AG08395 (cell line): ENCODE data around the gene GPR25.

Source experiments
- DNase-seq: peaks from one replicate; pipeline ENCODE4 v3.0.0; 2012; ENCODE audit warnings: mixed read lengths, low spot score

Gene GPR25

DNA sequence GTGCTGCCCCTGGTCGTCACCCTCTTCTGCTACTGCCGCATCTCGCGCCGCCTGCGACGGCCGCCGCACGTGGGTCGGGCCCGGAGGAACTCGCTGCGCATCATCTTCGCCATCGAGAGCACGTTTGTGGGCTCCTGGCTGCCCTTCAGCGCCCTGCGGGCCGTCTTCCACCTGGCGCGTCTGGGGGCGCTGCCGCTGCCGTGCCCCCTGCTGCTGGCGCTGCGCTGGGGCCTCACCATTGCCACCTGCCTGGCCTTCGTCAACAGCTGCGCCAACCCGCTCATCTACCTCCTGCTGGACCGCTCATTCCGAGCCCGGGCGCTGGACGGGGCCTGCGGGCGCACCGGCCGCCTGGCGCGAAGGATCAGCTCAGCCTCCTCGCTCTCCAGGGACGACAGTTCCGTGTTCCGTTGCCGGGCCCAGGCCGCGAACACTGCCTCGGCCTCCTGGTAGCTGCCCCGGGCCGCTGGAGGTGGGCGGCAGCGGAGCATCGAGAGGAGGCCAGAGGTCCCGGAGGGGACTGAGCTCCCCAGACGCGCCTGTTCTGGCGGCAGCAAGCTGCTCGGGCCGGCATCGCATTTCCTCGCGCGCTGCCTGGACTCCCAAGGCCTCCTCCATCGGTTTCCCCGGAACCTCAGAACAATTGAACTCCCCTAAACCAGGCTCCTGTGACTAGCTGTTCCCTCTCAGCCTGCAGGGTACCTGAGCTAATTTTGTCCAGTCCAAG lies 1.1 kb downstream of the GPR25 start:
- no peak for DNase-seq

DNA sequence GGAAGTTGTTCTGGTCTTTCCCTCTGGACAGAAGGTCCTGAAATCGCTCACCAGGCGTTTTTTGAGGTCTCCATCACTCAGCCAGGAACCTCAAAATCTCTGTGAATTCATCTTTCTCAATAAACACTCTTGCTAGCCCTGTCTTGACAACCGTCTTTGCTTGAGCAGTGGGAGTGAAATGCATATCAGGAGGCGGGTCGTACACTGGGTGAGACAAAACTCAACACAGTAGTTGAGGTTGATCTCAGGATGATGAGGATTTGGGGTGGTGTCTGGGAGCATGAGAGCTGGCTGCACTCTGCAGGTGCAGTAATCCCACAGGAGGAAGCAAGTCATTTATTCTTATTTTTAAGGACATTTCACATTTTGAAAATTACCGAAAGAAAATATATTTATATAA lies 1.9 kb downstream of the GPR25 start:
- DNase-seq, result no peak

DNA sequence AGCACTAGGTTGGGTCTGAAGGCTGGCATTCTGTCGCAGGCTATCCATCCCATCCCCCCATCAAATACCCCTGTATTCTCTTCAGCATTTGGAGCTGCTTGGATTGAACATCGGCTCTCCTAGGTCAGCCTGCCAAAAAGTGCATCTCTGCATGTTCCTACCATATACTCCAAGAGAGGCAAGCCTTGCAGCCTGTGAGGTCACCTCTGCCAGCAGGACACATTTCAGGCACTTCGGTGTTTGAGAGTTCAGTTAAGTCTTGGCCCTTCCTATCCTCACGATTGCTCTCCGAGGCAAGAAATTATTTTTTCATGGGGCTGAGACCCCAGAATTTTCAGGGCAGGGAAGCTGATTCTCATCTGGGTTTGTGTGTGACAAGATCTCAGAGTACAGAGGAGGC lies 2.6 kb downstream of the GPR25 start:
- no peak for DNase-seq

DNA sequence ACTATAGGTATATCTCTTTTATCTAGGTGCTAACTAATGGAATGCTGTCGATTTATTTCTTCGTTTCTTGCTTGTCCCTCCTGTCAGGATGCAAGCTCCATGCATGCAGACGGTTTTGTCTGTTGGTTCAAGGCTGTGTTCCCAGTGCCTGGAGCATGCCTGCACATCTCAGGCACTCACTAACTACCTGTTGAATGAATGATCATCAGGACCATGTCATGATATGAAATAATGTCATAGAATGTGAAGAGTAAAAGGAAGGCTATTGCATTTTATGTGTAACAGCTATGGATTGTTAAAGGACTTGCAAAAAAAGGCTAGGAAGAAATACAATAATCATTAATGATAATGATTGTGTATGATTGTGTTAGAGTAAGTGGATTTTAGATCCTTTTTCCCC lies 4.2 kb downstream of the GPR25 start:
- no peak for DNase-seq

DNA sequence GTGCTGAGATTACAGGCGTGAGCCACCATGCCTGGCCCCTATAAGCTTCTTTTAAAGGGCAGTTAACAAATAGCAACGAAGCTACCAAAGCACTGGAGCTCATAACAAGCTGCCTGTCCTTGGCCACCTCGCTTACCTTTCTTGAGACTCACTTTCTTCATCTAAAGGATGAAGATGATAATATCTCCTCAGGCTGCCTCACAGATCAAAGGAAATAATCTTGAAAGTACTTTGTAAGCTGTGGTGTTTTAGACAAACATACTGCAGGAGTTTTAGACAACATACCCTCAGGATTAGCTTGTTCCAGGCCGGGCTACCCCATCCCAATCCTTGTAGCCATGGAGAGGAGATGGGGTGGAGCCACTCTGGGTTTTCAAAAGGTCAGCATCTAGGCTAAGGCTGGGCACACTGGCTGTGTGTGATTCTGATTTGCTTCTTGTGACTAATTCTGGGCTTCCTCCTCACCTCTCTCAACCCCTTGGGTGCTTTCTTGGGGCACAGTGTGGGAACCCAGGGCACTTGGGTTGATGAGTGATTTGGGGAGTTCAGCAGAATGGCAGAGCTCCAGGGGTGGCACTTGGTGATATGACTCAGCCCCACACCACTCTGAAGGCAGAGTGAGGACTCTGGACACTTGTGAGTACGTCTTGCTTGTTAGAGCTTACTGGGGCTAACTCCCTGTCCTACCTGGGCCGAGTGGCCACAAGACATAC lies 5.2 kb downstream of the GPR25 start:
- DNase-seq, result no peak

DNA sequence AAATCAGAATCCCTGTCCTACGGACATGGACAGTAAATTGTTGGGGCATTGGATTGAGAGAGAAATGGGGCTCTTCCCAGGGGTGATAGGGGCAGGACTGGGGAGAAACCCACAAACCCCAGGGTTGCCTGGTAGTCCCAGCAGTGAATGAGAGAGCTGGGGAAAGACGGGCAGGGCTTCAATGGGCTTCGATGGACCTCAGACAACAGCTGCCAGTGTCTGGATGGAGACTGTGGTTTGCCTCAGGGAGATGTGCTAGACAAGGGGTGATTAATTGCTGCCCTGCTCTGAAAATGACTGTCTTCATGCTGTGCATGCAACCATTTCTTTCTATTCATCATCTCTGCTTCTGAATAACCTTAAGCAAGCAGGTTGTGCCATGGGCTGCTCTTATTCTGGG lies 7.4 kb downstream of the GPR25 start:
- no peak for DNase-seq

DNA sequence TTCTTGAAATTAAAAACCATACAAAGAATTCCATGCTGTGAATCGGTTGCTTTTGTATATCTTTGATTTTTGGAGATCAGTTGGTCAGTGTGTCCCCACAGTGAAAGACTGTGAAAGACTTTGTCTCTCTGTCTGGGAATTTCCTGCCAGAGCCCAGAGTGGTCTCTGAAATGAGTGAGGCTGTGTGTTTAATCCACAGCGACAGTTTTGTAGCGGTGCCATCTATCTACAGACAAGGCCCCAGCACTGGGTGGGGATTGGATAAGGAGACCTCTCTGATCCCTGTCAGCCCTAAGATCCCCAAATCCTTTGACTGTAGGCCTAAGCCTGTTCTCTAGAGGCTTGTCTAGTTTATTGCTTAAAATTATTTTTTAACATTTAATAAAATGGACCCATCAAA lies 10.3 kb downstream of the GPR25 start:
- DNase-seq, result no peak

DNA sequence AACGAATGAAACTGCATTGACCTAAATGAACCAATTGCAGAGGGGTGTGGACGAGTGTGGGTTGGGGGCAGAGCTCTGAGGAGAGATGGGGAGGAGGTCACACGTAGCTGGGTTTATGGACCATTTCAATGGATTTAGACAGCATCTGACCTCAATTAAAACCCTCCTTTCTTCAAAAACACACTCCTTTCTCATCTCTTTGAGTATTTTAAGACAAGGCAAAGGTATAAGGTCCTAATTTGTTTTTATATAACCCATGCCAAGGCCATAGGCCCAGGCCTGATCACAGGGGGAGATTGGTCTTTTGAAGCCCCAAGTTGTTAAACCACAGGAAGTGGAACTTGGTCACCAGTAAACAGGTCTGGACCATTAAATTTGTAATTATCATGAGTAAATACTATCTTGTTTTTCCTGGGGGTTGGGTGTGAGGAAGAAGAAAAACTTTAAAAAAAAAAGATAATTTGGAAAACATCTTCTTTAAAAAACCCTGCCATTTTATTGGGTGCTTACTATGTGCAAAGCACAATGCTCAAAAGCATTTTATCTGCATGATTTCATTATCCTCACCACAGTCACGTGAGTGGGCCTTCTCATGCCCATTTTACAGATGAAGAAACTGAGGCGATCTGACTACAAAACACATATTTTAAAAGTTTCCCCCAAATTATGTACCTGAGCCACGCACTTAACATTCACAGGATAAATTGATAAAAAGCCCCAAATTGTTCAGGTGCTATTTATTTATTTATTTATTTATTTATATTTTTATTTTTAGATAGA lies 13.0 kb downstream of the GPR25 start:
- DNase-seq, result no peak

DNA sequence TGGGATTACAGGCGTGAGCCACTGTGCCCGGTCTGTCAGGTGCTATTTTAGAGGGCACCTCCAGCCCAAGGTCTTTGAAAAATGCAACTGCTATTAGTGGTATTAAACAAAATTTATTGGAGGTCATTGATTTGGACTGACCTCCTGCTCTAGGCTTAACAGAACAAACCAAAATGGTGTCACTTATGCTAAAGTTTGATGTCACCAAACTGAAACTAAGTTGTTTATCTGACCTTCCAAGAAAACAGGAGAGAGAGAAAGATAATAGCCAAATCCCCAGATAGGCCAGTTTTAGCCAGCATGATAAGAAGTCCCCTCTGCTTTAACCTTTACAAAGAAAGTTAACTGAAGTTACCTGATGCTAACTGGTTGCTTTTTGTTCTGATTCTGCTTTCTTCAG lies 13.8 kb downstream of the GPR25 start:
- DNase-seq, result no peak

DNA sequence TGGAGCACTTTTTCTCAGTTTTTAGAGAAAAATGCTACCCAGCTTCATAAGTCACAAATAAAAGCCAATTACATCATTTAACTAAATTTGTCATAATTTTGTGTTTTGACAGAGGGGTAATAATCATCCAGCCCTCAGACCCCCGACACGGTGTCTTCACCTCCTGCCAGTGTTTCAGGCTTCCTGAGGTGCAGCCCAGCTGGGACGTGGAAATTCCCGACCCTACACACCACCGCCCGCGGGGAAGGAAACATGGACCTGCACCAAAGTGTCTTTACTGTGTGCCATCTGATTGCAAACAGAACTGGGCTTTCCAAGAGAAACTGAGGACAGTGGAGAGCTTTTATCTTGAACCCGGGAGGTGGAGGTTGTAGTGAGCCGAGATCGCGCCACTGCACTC lies 14.3 kb downstream of the GPR25 start:
- DNase-seq, result no peak

DNA sequence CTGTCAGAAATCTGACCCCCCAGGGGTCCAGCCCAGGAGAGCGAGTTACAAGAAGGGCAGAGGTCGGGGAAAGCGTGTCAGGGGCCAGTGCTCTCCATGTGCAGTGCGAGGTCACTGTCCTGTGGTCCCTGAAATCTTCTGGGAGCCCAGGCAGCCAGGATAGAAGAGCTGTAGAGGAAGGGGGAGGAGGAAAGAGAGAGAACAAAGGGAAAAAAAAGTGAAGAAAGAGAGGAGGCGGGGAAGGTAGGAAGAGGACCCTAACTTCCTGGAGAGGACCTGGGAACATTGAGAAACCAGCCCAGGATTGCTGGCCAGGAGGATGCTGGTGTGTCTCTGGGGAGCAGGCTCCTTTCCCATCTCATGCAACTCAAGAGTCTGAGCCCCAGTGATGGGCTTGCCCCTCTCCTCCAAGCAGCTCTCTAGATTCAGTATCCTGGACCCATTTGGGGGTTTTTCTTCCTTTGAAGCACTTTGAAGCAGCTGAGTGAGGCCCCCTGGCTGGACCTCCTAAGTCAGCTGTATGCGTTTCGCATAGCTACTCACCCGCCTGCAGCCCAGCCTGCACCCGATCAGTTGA lies 15.1 kb downstream of the GPR25 start:
- DNase-seq, result no peak

DNA sequence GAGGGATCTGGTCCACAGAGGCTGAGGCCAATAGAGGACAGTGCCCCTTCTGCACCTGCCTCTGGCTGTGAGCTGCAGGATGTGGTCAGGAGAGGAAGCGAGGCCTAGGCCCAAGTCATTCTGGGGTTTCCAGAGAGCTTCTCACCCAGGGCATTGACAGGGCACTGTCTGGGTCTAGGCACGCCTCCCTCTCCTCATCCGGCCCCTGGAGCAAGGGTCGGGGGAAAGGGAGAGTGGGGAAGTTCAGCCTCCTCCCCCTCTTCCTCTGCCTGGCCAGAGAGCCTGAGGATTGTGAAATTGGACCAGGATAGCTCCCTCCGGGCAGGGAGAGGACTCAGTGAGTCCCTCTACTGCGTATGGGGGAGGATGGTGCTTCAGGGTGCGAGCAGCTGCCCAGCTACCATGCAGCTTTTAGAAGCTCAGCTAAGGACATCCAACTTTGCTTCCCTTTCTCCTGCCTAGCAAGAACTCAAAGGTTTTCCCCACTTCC lies 15.6 kb downstream of the GPR25 start:
- DNase-seq, result no peak

DNA sequence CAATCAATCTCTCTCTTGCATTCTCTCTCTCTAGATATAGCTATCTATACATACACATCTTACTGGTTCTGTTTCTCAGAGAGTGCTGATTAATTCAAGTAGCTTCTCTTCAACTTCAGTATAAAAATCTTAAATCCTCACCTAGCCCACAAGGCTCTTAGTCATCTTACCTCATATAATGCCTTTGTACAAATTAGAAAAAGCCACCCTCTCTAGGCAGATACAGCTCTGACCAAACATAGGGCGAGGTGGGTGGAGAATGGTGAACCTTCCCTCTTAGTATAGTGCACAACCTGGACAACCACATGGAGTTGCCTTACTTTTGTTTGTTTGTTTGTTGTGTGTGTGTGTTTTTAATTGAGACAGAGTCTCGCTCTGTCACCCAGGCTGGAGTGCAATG lies 16.8 kb downstream of the GPR25 start:
- DNase-seq, result no peak

DNA sequence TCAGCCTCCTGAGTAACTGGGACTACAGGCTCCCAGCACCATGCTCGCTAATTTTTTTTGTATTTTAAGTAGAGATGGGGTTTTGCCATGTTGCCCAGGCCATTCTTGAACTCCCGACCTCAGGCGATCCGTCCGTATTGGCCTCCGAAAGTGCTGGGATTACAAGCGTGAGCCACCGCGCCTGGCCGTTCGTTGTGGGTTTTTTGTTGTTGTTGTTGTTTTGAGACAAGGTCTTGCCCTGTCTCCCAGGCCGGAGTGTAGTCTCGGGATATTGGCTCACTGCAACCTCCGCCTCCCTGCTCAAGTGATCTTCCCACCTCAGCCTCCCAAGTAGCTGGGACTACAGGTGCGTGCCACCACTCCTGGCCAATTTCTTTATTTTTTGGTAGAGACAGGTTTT lies 17.2 kb downstream of the GPR25 start:
- no peak for DNase-seq

DNA sequence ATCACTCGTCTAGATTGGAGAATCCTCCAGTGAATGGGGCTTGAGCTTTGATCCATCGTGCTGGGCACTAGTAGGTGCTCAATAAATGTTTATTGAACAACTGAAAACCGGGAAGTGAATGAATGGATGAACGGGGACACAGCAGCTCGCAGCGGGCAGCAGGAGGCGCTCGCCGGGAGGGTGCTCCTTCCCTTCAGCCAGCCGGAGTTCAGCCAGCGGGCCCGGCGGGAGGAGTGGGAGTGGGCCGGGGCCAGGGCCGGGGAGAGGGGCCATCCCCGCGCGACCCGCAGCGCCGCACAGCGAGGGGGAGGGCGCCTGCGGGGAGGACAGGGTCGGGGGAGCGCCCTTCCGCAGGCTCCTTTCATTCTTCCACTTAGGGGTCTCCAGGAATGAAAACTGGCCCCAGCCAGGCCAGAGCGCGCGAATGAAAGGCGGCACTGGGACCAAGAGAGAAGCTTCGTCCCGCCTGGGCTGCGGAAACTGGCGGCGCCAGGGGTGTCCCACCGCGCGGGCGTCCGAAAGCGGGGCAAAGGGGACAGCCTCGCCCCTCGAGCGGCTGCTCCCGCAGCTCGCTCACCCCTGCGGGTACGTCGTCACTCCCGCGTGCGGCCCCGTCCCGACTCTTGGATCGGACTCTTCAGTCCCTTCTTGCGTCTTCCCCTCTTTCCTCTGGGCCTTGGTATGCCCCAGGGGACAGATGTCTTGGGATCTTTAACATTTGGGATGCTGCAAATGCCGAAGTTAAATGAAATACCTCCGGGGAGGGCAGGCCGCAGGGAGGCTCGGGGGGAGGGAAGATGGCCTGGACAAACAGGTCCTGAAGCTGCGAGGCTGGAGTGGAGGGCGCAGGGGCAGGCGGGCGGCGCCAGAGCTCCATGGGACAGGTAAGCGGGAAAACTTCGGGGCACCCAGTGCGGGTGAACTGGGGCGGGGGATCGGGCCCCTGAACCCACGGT lies 18.3 kb downstream of the GPR25 start:
- peak; percentile 71 for DNase-seq

DNA sequence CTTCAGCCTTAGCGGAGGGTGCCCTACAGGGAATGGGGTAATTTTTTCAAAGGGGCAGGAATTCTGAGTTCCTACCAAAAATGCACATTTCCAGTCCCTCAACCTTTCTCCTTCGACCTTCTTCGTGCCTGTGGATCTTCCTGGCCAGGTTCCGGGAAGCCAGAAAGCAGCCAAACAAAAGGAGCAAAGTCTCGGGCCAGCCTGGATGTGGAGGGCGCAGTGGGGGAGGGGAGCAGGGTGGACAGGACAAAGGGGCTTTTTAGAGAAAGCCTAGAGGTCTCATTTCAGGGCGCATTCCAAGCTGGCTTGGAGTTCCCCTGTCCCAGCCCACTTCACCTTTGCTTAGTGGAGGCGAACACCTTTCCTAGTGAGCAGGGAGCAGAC lies 19.0 kb downstream of the GPR25 start:
- no peak for DNase-seq

DNA sequence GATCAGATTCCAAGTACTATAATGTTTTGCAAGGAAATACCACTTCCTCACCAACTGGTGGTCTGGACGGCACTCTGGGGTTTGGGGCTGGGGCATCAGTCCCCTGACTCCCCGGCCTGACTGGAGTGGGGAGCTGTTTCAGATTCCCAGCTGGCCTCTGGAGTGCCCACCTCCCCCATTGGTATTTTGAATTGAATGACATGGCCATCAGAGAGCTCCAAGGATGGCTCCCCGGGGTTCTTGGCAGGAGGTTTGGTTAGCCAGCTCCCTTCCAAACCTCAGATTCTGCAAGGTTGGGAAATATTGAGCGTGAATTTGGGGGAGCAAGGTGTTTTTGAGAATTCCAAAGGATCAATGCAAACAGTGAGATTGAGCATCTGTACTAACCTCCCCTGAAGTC lies 19.8 kb downstream of the GPR25 start:
- DNase-seq, result no peak

DNA sequence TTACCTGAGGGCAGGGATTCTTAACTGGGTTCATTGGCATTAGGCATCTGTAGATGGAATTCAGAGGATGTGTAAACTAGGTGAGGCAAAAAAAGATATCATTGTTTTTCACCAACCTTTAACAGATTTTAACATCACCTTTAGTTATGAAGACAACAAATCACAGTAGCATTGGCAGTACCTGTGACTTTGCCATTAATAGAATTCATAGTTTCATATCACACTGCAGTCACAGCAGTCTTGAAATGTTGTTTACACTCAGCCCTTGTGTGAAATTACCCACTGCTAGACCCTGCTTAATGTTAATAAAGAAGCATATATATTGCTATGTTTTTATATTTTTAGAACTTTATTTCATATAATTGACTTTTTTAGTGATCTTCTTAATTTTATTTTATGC lies 20.2 kb downstream of the GPR25 start:
- no peak for DNase-seq

DNA sequence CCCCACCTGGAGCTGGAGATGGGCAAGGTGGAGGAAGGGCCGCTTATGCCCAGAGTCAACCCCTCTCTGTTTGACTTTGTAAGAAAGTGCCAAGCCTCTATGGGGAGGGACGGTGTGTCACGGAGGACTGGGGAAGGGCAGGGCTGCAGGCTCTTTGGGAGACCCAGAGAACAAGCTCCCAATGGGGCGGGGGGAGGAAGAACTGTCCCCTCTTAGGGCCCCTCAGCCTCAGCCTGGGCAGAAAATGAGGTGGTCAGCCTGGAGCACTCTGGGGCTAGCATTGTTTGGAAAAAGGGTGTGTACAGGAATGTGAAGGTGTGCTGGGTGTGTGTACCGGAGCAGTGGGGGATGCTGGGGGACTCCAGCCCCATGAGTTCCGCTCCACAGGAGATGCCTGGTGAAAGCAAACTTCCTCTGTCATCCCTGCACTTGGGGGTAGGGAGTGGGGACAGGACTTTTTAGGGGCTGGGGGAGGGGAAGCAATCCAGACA lies 20.7 kb downstream of the GPR25 start:
- no peak for DNase-seq

DNA sequence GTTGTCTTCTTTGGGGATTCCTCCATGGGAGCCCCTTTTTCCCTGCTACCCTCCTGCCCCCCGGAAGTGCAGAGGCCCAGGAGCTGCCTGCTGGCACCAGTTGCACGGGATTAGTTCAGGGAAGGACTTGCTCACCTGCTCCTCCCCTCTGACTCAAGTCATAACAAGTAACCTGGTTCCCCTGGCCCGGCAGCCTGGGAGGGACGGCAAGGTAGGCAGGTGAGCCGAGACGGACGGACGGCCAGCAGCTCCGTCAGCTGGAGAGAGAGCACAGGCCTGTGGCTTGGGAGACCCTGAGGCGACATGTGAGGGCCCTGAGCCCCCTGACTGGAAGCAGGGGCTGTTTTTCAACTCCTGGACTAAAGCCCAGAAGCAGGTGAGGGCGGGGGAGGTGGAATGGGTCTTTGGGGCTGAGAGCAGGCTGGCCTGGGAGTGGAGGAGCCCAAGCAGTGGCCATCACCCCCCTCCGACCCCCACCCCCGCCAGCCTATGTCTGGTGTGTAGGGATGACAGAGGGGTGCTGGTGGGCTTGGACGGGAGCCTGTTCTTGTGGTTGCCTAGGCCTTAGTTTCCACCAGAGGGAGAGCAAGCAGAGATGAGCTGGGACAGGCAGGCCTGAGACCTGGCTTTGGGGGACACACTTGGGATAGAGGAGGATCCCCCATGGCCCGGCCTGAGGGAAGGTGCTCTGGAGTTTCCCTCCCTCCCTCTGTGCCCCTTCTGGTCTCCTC lies 22.1 kb downstream of the GPR25 start, which contains the start of gene INAVA:
Gene INAVA, plus strand, starts transcription at position 189 of the 731 bp plus-strand sequence. CDS start 3,501 bp downstream, outside the sequence.
- no peak for DNase-seq

DNA sequence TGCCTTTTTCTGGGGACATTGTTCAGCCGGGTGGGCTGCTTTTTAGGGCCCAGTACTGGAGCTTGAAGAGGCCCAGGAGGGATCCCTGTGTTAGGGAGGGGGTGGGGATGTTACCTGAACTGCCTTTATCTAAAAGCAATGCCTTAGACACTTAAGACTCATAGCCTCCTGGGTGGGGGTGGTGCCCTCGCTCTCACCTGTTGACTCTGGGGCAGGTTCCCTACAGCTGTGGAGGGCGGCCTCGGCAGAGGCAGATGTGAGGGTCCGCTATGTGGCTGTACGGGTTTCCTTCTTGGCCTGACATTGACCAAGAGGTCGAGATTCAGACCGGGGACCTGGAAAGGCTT lies 22.6 kb downstream of the GPR25 start:
- DNase-seq, result no peak
